IMR-90 (cell line): Measurements from ENCODE around the gene ERN1.

Source experiments
- BHLHE40 ChIP-seq: fragments of 150-350 bp; IDR thresholded peaks from 2 replicates; pipeline ENCODE4 v1.6.1; 2016; ENCODE audit warnings: mild to moderate bottlenecking, low read depth, low read length
- FOS ChIP-seq: fragments of 150-350 bp; IDR thresholded peaks from 2 replicates; pipeline ENCODE4 v1.6.1; 2016; ENCODE audit warnings: low read depth, low read length
- MAFK ChIP-seq: IDR thresholded peaks from 2 replicates; pipeline ENCODE4 v1.6.1; 2012; ENCODE audit warnings: low read depth, low read length, improper control_type of control experiment
- MAZ ChIP-seq: IDR thresholded peaks from 2 replicates; pipeline ENCODE4 v1.6.1; 2012; ENCODE audit warnings: low read depth, mild to moderate bottlenecking, low read length, improper control_type of control experiment, moderate library complexity, borderline replicate concordance
- POLR2A ChIP-seq: IDR thresholded peaks from 2 replicates; pipeline ENCODE4 v1.6.1; 2012; ENCODE audit warnings: mild to moderate bottlenecking, low read depth, low read length
- RAD21 ChIP-seq: IDR thresholded peaks from 2 replicates; pipeline ENCODE4 v1.6.1; 2012; ENCODE audit warnings: low read length, improper control_type of control experiment
- SMC3 ChIP-seq: fragments of 150-350 bp; IDR thresholded peaks from 2 replicates; pipeline ENCODE4 v1.6.1; 2016; ENCODE audit warnings: low read depth, mild to moderate bottlenecking, antibody characterized with exemption, low read length, moderate library complexity
- TF ChIP-seq, protein P1 (sequence below): conservative IDR thresholded peaks from 2 replicates; pipeline ENCODE4 v1.5.1; 2012; ENCODE audit warnings: mild to moderate bottlenecking, low read depth, low read length, improper control_type of control experiment
- TF ChIP-seq, protein P2 (sequence below): fragments of 150-350 bp; IDR thresholded peaks from 2 replicates; pipeline ENCODE4 v1.6.1; 2016; ENCODE audit warnings: low read depth, mild to moderate bottlenecking, low read length, moderate library complexity, borderline replicate concordance

DNA sequence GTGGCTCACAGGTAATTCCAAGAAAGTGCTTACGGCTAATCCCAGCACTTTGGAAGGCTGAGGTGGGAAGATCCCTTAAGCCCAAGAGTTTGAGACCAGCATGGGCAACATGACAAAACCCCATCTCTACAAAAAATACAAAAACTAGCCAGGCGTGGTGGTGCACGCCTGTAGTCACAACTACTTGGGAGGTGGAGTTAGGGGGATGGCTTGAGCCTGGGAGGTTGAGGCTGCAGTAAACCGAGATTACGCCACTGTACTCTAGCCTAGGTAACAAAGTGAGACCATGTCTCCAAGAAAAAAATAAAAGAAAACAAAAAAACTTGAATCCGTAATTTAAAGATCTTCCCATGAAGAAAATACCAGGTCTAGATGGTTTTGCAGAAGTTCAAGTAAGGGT, 114.5 kb downstream of the ERN1 start:
- TF ChIP-seq POLR2A (no peak), FOS (no peak), MAZ (no peak), SMC3 (no peak), MAFK (no peak), RAD21 (no peak), BHLHE40 (no peak)
- TF ChIP-seq, protein P1, sequence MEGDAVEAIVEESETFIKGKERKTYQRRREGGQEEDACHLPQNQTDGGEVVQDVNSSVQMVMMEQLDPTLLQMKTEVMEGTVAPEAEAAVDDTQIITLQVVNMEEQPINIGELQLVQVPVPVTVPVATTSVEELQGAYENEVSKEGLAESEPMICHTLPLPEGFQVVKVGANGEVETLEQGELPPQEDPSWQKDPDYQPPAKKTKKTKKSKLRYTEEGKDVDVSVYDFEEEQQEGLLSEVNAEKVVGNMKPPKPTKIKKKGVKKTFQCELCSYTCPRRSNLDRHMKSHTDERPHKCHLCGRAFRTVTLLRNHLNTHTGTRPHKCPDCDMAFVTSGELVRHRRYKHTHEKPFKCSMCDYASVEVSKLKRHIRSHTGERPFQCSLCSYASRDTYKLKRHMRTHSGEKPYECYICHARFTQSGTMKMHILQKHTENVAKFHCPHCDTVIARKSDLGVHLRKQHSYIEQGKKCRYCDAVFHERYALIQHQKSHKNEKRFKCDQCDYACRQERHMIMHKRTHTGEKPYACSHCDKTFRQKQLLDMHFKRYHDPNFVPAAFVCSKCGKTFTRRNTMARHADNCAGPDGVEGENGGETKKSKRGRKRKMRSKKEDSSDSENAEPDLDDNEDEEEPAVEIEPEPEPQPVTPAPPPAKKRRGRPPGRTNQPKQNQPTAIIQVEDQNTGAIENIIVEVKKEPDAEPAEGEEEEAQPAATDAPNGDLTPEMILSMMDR: no peak
- TF ChIP-seq, protein P2, sequence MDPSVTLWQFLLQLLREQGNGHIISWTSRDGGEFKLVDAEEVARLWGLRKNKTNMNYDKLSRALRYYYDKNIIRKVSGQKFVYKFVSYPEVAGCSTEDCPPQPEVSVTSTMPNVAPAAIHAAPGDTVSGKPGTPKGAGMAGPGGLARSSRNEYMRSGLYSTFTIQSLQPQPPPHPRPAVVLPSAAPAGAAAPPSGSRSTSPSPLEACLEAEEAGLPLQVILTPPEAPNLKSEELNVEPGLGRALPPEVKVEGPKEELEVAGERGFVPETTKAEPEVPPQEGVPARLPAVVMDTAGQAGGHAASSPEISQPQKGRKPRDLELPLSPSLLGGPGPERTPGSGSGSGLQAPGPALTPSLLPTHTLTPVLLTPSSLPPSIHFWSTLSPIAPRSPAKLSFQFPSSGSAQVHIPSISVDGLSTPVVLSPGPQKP: no peak
